UCSD-AML1 (cell line): ENCODE measurements around the gene GPATCH8.

ENCODE experiments used
- DNase-seq: peaks from one replicate; lab custom pipeline; 2025; ENCODE audit not compliant: unreplicated experiment; lab: John Stamatoyannopoulos, UW

Gene GPATCH8

GRCh38 chr17:44359006-44359405 lies 144.2 kb downstream of the GPATCH8 start:
- DNase-seq: no peak

DNA sequence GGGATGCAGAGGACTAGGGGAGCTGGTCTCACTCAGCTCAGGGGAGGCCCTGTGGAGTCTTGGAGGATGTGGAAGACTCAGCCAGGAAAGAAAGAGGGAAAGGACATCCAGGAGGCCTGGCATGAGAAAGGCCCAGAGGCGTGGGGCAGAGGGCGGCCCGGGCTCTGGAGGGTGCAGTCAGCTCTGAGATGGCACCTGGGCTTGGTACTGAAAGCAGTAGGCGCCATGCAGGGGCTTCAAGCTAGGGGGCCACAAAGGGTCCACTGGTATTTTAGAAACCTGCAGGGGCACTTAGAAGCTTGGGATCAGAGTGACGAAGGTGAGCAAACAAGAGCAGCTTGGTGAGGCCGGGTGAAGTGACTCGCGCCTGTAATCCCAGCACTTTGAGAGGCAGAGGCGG lies 145.1 kb downstream of the GPATCH8 start:
- no peak for DNase-seq

DNA sequence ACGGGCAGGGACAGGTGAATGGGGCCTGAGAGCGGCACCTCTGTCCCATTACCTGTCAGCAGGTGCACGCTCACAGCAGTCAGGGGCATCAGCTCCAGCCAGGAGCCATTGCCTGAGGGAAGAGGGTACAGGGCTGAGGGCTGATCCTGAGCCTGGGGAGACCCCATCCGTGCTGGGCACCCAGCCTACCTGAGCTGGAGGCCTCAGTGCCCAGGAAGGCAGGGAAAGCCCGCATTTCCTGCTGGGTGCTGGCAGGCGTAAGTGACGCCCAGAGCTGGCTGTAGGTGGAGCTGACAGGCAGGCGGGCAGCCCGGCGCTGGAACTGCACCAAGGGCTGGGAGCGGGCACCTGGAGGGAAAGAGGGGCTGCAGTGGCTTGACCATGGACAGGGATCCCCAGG lies 147.0 kb downstream of the GPATCH8 start:
- no peak for DNase-seq

DNA sequence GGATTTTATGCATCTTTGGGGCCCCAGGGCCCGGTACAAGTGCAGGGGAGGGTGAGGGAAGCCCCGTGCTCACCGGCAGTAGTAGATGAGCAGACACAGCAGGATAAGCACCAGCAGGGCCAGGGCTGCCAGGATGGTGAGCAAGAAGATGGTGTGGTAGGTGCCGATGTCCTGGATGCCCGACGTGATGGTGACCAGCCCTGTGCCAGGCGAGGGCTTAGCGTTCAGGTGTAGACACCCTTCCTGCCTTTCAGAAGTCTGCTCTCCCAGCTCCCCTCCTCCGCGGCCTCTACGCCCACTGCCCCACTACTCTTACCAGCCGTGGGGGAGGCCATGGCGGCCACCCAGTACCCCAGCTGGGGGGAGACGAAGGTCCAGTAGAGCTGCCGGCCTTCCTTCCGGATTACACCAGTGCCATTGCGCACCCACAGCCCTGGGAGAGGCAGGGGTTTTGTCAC lies 147.5 kb downstream of the GPATCH8 start:
- no peak for DNase-seq

GRCh38 chr17:44354582-44355561 lies 148.3 kb downstream of the GPATCH8 start:
- no peak for DNase-seq

DNA sequence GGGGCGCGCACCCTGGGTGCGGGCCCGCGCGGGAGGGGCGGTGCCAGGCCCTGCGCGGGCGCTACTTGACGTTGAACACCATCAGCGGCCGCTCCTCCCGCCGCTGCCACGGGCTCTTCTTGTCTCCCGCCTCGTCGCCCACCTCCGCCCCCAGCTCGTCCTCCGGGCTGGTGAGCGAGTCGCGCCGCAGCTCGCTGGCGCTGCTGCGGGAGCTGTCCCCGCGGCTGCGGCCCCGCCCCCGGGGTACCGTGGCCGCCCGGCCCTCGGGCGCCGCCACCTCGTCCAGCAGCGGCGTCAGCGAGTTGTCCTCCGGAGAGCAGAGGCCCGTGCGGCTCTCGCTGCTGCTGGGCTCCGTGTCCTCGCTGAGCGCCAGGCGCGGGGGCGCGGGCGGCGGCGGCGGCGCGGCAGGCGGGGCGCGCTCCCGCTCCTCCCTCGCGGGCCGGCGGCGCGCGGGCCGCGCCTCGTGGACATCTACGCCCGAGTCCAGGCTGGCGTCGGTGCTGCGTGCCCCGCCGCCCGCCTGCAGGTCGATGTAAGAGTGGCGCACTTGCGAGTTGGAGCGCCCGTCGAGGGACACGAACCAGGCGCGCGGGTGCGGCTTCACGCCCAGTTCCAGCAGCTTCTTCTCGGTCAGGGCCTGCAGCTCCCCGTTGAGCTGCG lies 149.4 kb downstream of the GPATCH8 start:
- no peak for DNase-seq

DNA sequence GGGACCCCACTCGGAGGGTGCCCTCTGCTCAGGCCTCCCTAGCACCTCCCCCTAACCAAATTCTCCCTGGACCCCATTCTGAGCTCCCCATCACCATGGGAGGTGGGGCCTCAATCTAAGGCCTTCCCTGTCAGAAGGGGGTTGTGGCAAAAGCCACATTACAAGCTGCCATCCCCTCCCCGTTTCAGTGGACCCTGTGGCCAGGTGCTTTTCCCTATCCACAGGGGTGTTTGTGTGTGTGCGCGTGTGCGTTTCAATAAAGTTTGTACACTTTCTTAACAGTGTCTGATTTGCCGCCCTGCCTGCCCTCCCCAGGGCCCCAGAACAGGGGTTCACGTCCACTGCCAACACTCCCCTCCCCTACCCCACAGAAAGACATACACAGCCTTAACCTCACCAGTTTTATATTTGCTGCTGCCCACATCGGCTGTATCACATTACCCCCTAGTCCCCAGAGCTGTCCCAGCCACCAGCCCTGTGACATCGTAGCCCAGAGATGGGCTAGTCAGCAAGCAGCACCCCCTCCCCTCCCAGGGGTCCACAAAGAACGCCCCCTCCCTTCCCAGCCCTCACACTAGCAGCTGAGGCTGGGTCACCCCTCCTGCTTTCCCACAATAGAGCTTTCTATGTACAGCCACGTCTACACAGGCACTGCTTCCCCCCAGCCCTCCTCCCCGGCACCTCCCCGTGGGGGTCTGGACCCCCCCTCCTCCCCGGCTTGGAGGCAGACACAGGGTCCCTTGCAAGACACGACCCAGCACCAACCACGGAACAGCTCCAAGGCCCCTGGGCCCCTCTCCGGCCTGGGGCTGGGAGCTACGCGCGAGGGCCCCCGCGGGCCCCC lies 150.2 kb downstream of the GPATCH8 start:
- no peak for DNase-seq

GRCh38 chr17:44351961-44352827 lies 151.0 kb downstream of the GPATCH8 start:
- DNase-seq: no peak

- DNase-seq: no peak
Measured at GRCh38 chr17:44351464-44351863, 151.7 kb downstream of the GPATCH8 start.

GRCh38 chr17:44350733-44351226 lies 152.4 kb downstream of the GPATCH8 start:
- DNase-seq: peak; percentile 70

GRCh38 chr17:44349553-44350070 lies 153.6 kb downstream of the GPATCH8 start:
- no peak for DNase-seq

DNA sequence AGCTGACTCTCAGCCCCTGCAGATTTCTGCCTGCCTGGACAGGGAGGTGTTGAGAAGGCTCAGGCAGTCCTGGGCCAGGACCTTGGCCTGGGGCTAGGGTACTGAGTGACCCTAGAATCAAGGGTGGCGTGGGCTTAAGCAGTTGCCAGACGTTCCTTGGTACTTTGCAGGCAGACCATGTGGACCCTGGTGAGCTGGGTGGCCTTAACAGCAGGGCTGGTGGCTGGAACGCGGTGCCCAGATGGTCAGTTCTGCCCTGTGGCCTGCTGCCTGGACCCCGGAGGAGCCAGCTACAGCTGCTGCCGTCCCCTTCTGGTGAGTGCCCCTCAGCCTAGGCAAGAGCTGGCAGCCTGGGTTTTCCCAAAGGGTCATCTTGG lies 154.2 kb downstream of the GPATCH8 start:
- DNase-seq: no peak

DNA sequence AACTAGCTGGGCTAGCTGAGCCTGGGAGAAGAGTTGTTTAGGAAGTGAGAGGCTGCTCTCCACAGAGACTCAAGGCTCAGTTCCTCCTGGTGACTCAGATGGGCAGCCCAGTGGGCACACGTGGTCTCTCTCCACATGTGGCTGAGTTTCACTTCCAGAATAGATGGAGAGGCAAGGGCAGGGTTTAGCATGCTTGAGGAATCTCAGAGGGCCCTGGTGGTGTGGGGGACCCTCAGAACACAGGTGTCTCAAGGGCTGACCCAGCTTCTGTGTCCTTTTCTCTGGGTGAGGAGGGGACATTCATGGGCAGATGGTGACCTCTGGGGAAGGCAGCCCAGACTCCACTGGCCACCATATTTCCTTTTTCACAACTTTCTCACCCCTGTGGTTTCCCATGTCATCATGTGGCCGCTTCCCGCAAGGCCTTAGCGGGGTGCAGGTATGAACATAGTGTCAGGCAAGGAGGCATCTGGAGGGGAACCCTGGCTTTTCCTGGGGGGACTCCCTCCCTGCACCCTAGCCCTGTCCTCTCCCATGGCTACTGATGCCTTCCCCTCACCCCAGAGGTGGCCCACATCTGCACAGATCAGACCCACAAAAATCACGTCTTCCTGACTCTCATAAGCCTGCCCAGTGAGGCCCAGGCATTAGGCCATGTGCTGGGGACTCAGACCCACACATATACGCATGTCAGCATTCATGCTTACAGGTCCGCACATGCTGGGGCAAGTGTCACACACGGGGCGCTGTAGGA lies 154.8 kb downstream of the GPATCH8 start:
- peak; percentile 30 for DNase-seq
